IMR-90 (cell line): ENCODE results near the gene EFCAB10. TPM values are rescaled to one million over a fixed set of nuclear protein-coding genes. Genes with fewer than 3 reads are reported as not detected.
"Not testable (repeated sequence)": the region's sequence is repeated elsewhere in the genome, so short reads cannot be mapped to it uniquely, and the experiment has no call there.

Experiments used
- ATAC-seq: fragments of 200-7000 bp; cut with Tn5 transposase; 2 replicates; pipeline ENCODE4 v1.9.1; 2020; ENCODE audit warnings: low read depth, mild to moderate bottlenecking, moderate library complexity
- BruUV-seq: library from RNA; stranded (reverse); fragments of 400-500 nt; replicated peaks from 2 replicates; lab custom pipeline; 2021; lab: Mats Ljungman, UMichigan
- CTCF ChIA-PET: fragments of 300-600 bp; formaldehyde crosslinking; extraction: SDS; loops from one replicate; lab custom pipeline; 2021; ENCODE audit warnings: antibody characterized with exemption; lab: Yijun Ruan, JAX
- POLR2A ChIA-PET: fragments of 300-600 bp; sonication (Branson Sonifier 250); formaldehyde crosslinking; loops from one replicate; lab custom pipeline; 2022; ENCODE audit warnings: antibody characterized with exemption; ENCODE audit not compliant: unreplicated experiment; lab: Charles Lee
- DNase-seq: peaks from one replicate; pipeline ENCODE4 v3.0.0; 2013
- H2AFZ ChIP-seq: replicated peaks from 2 replicates; pipeline ENCODE3; 2013; ENCODE audit warnings: low read length, mild to moderate bottlenecking; ENCODE audit not compliant: poor library complexity
- H2AK5ac ChIP-seq: 2 replicates; pipeline ENCODE4 v1.6.1; 2013; ENCODE audit warnings: low read depth, low read length, inconsistent platforms
- H2AK9ac ChIP-seq: replicated peaks from 2 replicates; pipeline ENCODE3; 2013; ENCODE audit warnings: mild to moderate bottlenecking, low read depth, low read length, moderate library complexity; ENCODE audit not compliant: poor library complexity
- H2BK120ac ChIP-seq: 2 replicates; pipeline ENCODE4 v1.6.1; 2013; ENCODE audit warnings: low read depth, low read length, inconsistent platforms
- H2BK15ac ChIP-seq: 3 replicates; pipeline ENCODE4 v1.6.1; 2013; ENCODE audit warnings: low read depth, low read length, inconsistent platforms
- H2BK20ac ChIP-seq: 2 replicates; pipeline ENCODE4 v1.6.1; 2013; ENCODE audit warnings: low read depth, mild to moderate bottlenecking, inconsistent platforms, low read length, moderate library complexity
- H2BK5ac ChIP-seq: 2 replicates; pipeline ENCODE4 v1.6.1; 2013; ENCODE audit warnings: mild to moderate bottlenecking, low read depth, low read length, inconsistent platforms; ENCODE audit not compliant: poor library complexity, severe bottlenecking
- H3K14ac ChIP-seq: replicated peaks from 2 replicates; pipeline ENCODE4 v1.6.1; 2013; ENCODE audit warnings: low read depth, low read length, inconsistent platforms
- H3K18ac ChIP-seq: 2 replicates; pipeline ENCODE4 v1.6.1; 2013; ENCODE audit warnings: low read depth, low read length, control low read depth
- H3K23ac ChIP-seq: 2 replicates; pipeline ENCODE4 v1.6.1; 2013; ENCODE audit warnings: low read depth, low read length, inconsistent platforms
- H3K27ac ChIP-seq: 2 replicates; pipeline ENCODE4 v1.5.1; 2013; ENCODE audit warnings: mild to moderate bottlenecking, control low read depth, low read length; ENCODE audit not compliant: insufficient read depth
- H3K27me3 ChIP-seq: 2 replicates; pipeline ENCODE4 v1.6.1; 2013; ENCODE audit warnings: low read length; ENCODE audit not compliant: control insufficient read depth, insufficient read depth
- H3K36me3 ChIP-seq: 2 replicates; pipeline ENCODE4 v1.6.1; 2013; ENCODE audit warnings: low read length, mixed read lengths; ENCODE audit not compliant: control insufficient read depth, insufficient read depth
- H3K4ac ChIP-seq: 2 replicates; pipeline ENCODE4 v1.6.1; 2013; ENCODE audit warnings: low read depth, low read length, inconsistent platforms
- H3K4me1 ChIP-seq: 2 replicates; pipeline ENCODE4 v1.6.1; 2013; ENCODE audit warnings: low read length, mixed read lengths; ENCODE audit not compliant: control insufficient read depth, insufficient read depth
- H3K4me2 ChIP-seq: 2 replicates; pipeline ENCODE4 v1.6.1; 2013; ENCODE audit warnings: low read depth, mild to moderate bottlenecking, control low read depth, low read length, moderate library complexity
- H3K4me3 ChIP-seq: 2 replicates; pipeline ENCODE4 v1.5.1; 2013; ENCODE audit warnings: low read depth, mild to moderate bottlenecking, control low read depth, low read length, moderate library complexity; ENCODE audit not compliant: insufficient read depth
- H3K56ac ChIP-seq: 2 replicates; pipeline ENCODE4 v1.6.1; 2013; ENCODE audit warnings: low read length, inconsistent platforms; ENCODE audit not compliant: insufficient read depth; ENCODE audit errors: extremely low read depth
- H3K79me1 ChIP-seq, 2 experiments: 2 replicates each; pipeline ENCODE4 v1.6.1; 2013; ENCODE audit warnings: low read length in 2 of 2, inconsistent platforms in 1 of 2, low read depth in 1 of 2
- H3K9ac ChIP-seq: 2 replicates; pipeline ENCODE4 v1.6.1; 2013; ENCODE audit warnings: low read depth, low read length, control low read depth
- H3K9me1 ChIP-seq: 2 replicates; pipeline ENCODE4 v1.6.1; 2013; ENCODE audit warnings: low read length, inconsistent platforms; ENCODE audit not compliant: insufficient read depth
- H3K9me3 ChIP-seq: 2 replicates; pipeline ENCODE4 v1.6.1; 2013; ENCODE audit warnings: low read length; ENCODE audit not compliant: control insufficient read depth, insufficient read depth
- H4K20me1 ChIP-seq: 2 replicates; pipeline ENCODE4 v1.6.1; 2013; ENCODE audit warnings: low read length, inconsistent platforms; ENCODE audit not compliant: insufficient read depth
- H4K5ac ChIP-seq: 2 replicates; pipeline ENCODE4 v1.6.1; 2013; ENCODE audit warnings: mild to moderate bottlenecking, low read depth, low read length, control low read depth
- H4K8ac ChIP-seq, 2 experiments: 2 replicates each; pipeline ENCODE4 v1.6.1; 2013; ENCODE audit warnings: low read depth in 2 of 2, low read length in 2 of 2, control low read depth in 1 of 2, inconsistent platforms in 1 of 2
- H4K91ac ChIP-seq: 2 replicates; pipeline ENCODE4 v1.6.1; 2013; ENCODE audit warnings: low read depth, low read length, inconsistent platforms; ENCODE audit not compliant: insufficient read depth
- POLR2A ChIP-seq: IDR thresholded peaks from 2 replicates; pipeline ENCODE4 v1.6.1; 2012; ENCODE audit warnings: mild to moderate bottlenecking, low read depth, low read length
- WGBS, 2 experiments: methylation state at CpG; one replicate each; pipeline versions ENCODE4 v1.1.5 to v1.1.7; 2013; ENCODE audit warnings: missing lambda C conversion rate in 2 of 2; ENCODE audit not compliant: insufficient read length in 1 of 2; ENCODE audit errors: extremely low coverage in 2 of 2; 5-methylcytosine and 5-hydroxymethylcytosine counted together
- dilution Hi-C: fragments of 300-500 bp; cut with HindIII; formaldehyde crosslinking; loops from one replicate; pipeline ENCODE4 v1.14.3; 2018; ENCODE audit warnings: low sequenced_read_pairs; ENCODE audit not compliant: unreplicated experiment
- in situ Hi-C: fragments of 300-500 bp; cut with MboI; formaldehyde crosslinking; loops from 3 replicates; pipeline ENCODE4 v1.14.3; 2019; ENCODE audit warnings: low sequenced_read_pairs, inconsistent platforms, mixed read lengths
- intact Hi-C: fragments of 100-400 bp; cut with micrococcal nuclease; formaldehyde crosslinking; loops from 2 replicates; pipeline ENCODE4 v1.10.0; 2022
- polyA plus RNA-seq, 3 experiments: library from polyadenylated mRNA; depleted of rRNA; stranded (reverse); fragments of >200 nt; gene quantifications; 2 replicates each; pipeline ENCODE4 v1.2.3, GENCODE V29; 2012; ENCODE audit warnings: low replicate concordance in 1 of 3
- total RNA-seq: library from RNA; depleted of rRNA; stranded (reverse); fragments of >200 nt; gene quantifications from 2 replicates; pipeline ENCODE4 v1.2.3, GENCODE V29; 2012

The EFCAB10 gene
- total and polyA plus RNA-seq, 2 of the 4 experiments (the other 2 are of a cell fraction), result not detected

DNA sequence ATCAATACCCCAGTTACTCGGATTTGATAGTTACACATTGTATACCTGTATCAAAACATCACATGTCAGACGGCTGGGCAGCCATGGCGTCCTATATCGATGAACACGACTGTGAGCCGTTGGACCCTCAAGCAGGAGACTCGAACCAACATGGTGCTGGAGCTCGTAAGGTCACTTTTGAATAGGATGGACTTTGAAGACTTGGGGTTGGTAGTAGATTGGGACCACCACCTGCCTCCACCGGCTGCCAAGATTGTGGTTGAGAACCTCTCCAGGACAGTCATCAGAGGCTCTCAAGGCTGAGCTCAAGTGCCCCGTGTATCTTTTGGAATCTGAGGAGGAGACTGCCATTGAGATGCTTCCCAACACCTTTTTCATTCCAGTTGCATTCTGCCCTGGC, 51.2 kb downstream of the EFCAB10 start:
- POLR2A ChIA-PET, result no interaction called here
- DNase-seq (no peak), ATAC-seq (no peak)
- H3K27me3 ChIP-seq, result no peaks in the 10 kb centered on the region
- in situ Hi-C loops (no loop called here), dilution Hi-C loops (no loop called here), intact Hi-C loops (no loop called here)
- H3K4me2 ChIP-seq, result no peak overlapping the region
- H3K9ac ChIP-seq, result no peak overlapping the region
- CTCF ChIA-PET, result no interaction called here
- H2AFZ ChIP-seq, result no peak overlapping the region
- H3K4me3 ChIP-seq, result no peak overlapping the region
- no peak for TF ChIP-seq POLR2A
- H3K9me3 ChIP-seq, result no peaks in the 10 kb centered on the region
- H2AK5ac ChIP-seq, result no peak overlapping the region
- H3K4ac ChIP-seq, result no peak overlapping the region
- peaks cover 13 to 24% of the 10 kb centered on the region in 2 experiments for H3K79me1 ChIP-seq
- H4K8ac ChIP-seq, result no peak overlapping the region
- H4K5ac ChIP-seq, result no peak overlapping the region
- no peak overlapping the region for H2BK120ac ChIP-seq
- no peak overlapping the region for H4K91ac ChIP-seq
- H3K9me1 ChIP-seq, result peaks cover 8% of the 10 kb centered on the region
- no peak overlapping the region for H3K23ac ChIP-seq
- H3K36me3 ChIP-seq, result peaks cover 3% of the 10 kb centered on the region; the same call in 1 of the 2 replicates
- H3K56ac ChIP-seq, result no peak overlapping the region
- no TSS peak for BruUV-seq
- H2BK15ac ChIP-seq, result no peak overlapping the region
- no peak overlapping the region for H2BK5ac ChIP-seq
- H3K14ac ChIP-seq, result no peak overlapping the region
- H3K27ac ChIP-seq, result no peak overlapping the region
- no peak overlapping the region for H2BK20ac ChIP-seq
- H2AK9ac ChIP-seq, result no peak overlapping the region
- WGBS, 2 experiments, result no CpG with 5 or more reads among the region's 10 CpGs
- no peaks in the 10 kb centered on the region for H4K20me1 ChIP-seq
- no peak overlapping the region for H3K18ac ChIP-seq
- peaks cover 2% of the 10 kb centered on the region; the same call in 1 of the 2 replicates for H3K4me1 ChIP-seq

DNA sequence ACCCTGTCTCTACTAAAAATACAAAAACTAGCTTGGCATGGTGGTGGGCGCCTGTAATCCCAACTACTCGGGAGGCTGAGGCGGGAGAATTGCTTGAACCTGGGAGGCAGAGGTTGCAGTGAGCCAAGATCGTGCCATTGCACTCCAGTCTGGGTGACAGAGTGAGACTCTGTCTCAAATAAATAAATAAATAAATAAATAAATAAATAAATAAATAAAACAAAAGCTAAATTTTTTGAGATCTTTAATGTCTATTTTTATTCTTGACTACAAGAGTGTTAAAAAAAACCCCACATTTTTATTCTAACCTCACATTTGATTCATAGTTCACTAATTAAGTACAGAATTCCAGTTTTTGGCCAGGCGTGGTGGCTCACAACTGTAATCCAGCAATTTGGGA, 53.6 kb downstream of the EFCAB10 start:
- POLR2A ChIA-PET, H2BK20ac ChIP-seq, H3K23ac ChIP-seq, H2AFZ ChIP-seq, H3K9me1 ChIP-seq, H3K56ac ChIP-seq, ATAC-seq, H2AK5ac ChIP-seq, H3K27ac ChIP-seq, H4K20me1 ChIP-seq, H3K36me3 ChIP-seq, H4K8ac ChIP-seq, H3K79me1 ChIP-seq, H2BK15ac ChIP-seq, H3K27me3 ChIP-seq, H3K14ac ChIP-seq, intact Hi-C loops, H2AK9ac ChIP-seq, H4K91ac ChIP-seq, H3K9me3 ChIP-seq, H3K4me2 ChIP-seq, DNase-seq, H4K5ac ChIP-seq, in situ Hi-C loops, dilution Hi-C loops, H2BK5ac ChIP-seq, H3K4me3 ChIP-seq, BruUV-seq, H3K4me1 ChIP-seq, H3K18ac ChIP-seq, H3K4ac ChIP-seq, H3K9ac ChIP-seq, H2BK120ac ChIP-seq: not testable (repeated sequence)
- CTCF ChIA-PET, result interaction anchor here (0.6 kb wide), 1 partner anchor 636 kb away, joined by 3 read pairs; no protein-coding TSS in a partner anchor
- 80% methylated on average over 2 of the region's 5 CpGs; no CpG with 5 or more reads in 1 of the 2 experiments for WGBS, 2 experiments
